ENCODE measurements around the gene FGF1. TPM values are rescaled to one million over a fixed set of nuclear protein-coding genes. Genes with fewer than 3 reads are reported as not detected.

The FGF1 gene
- total and polyA plus RNA-seq, 2 of the 4 experiments (the other 2 are of a cell fraction) = 7.6 to 7.7 TPM

GRCh38 chr5:142601432-142601831, 84.5 kb downstream of the FGF1 start:
- no TSS peak for BruUV-seq (replicated peaks)
- no peak overlapping the region for H3K56ac ChIP-seq (ENCODE audit: extremely low read depth, insufficient read depth, low read length)
- WGBS, 2 experiments (ENCODE audit: extremely low coverage in 2 of 2, insufficient read length in 1 of 2) = no CpG with 5 or more reads among the region's 3 CpGs
- peak overlapping the region; percentile 24 for H2AFZ ChIP-seq (replicated peaks; ENCODE audit: low read length, poor library complexity)
- H3K27me3 ChIP-seq (ENCODE audit: control insufficient read depth, insufficient read depth, low read length) = no peaks in the 10 kb centered on the region
- in situ Hi-C loops (cut with MboI; ENCODE audit: low sequenced_read_pairs) (loop anchor here (10.0 kb wide), 1 partner anchor 273 kb away; no protein-coding TSS in a partner anchor), intact Hi-C loops (cut with micrococcal nuclease) (no loop called here), dilution Hi-C loops (cut with HindIII; ENCODE audit: low sequenced_read_pairs, unreplicated experiment) (no loop called here)
- no peak overlapping the region for H4K5ac ChIP-seq (ENCODE audit: low read depth, low read length)
- peak overlapping the region; percentile 58; the same call in 1 of the 2 replicates for H4K91ac ChIP-seq (ENCODE audit: insufficient read depth, low read depth, low read length)
- peak overlapping the region in 1 of 2 experiments; percentile 54; a peak in 1 of 4 replicates for H4K8ac ChIP-seq (ENCODE audit: low read depth in 2 of 2, low read length in 2 of 2)
- no peaks in the 10 kb centered on the region for H3K9me3 ChIP-seq (ENCODE audit: control insufficient read depth, insufficient read depth, low read length)
- ChIA-PET CTCF (interaction anchor here (2.7 kb wide), 1 partner anchor 54 kb away, joined by 10 read pairs; no protein-coding TSS in a partner anchor), POLR2A (ENCODE audit: unreplicated experiment) (interaction anchor here (0.6 kb wide), 1 partner anchor 244 kb away, joined by 3 read pairs; no protein-coding TSS in a partner anchor)
- H3K9me1 ChIP-seq (ENCODE audit: insufficient read depth, low read length) = peaks cover 19% of the 10 kb centered on the region
- no peak for ATAC-seq (ENCODE audit: low read depth)
- H2BK120ac ChIP-seq (ENCODE audit: low read depth, low read length) = peak overlapping the region; percentile 93
- H3K14ac ChIP-seq (replicated peaks; ENCODE audit: low read depth, low read length) = peak overlapping the region; percentile 73; the same call in 1 of the 2 replicates
- peak overlapping the region; percentile 90 for H3K4me2 ChIP-seq (ENCODE audit: low read depth, low read length)
- peaks cover 21% of the 10 kb centered on the region for H3K4me1 ChIP-seq (ENCODE audit: control insufficient read depth, insufficient read depth, low read length)
- H2BK5ac ChIP-seq (ENCODE audit: low read depth, low read length, poor library complexity, severe bottlenecking) = peak overlapping the region; percentile 69
- no peak overlapping the region for H2AK9ac ChIP-seq (replicated peaks; ENCODE audit: low read depth, low read length, poor library complexity)
- H2BK20ac ChIP-seq (ENCODE audit: low read depth, low read length) = peak overlapping the region; percentile 63
- no peak for DNase-seq
- H3K27ac ChIP-seq (ENCODE audit: insufficient read depth, low read length) = peak overlapping the region; percentile 4; the same call in 1 of the 2 replicates
- no peaks in the 10 kb centered on the region for H3K36me3 ChIP-seq (ENCODE audit: control insufficient read depth, insufficient read depth, low read length)
- H3K4ac ChIP-seq (ENCODE audit: low read depth, low read length) = peak overlapping the region; percentile 69
- no peak overlapping the region for H3K9ac ChIP-seq (ENCODE audit: low read depth, low read length)
- 0 out of 2 replicates have a peak overlapping the region, but pooled peaks have one; percentile 12 for H3K23ac ChIP-seq (ENCODE audit: low read depth, low read length)
- peak overlapping the region; percentile 52; the same call in 1 of the 3 replicates for H2BK15ac ChIP-seq (ENCODE audit: low read depth, low read length)
- H3K18ac ChIP-seq (ENCODE audit: low read depth, low read length) = peak overlapping the region; percentile 16
- H3K79me1 ChIP-seq (ENCODE audit: low read depth in 1 of 2, low read length in 2 of 2) = peaks cover 0 to 31% of the 10 kb centered on the region in 2 experiments; a peak in 2 of 4 replicates
- no peaks in the 10 kb centered on the region for H4K20me1 ChIP-seq (ENCODE audit: insufficient read depth, low read length)
- peak overlapping the region; percentile 58 for H2AK5ac ChIP-seq (ENCODE audit: low read depth, low read length)
- H3K4me3 ChIP-seq (ENCODE audit: insufficient read depth, low read depth, low read length) = no peak overlapping the region
- TF ChIP-seq, protein P1, sequence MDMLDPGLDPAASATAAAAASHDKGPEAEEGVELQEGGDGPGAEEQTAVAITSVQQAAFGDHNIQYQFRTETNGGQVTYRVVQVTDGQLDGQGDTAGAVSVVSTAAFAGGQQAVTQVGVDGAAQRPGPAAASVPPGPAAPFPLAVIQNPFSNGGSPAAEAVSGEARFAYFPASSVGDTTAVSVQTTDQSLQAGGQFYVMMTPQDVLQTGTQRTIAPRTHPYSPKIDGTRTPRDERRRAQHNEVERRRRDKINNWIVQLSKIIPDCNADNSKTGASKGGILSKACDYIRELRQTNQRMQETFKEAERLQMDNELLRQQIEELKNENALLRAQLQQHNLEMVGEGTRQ (IDR thresholded peaks at IDR 0.05; ENCODE audit: low read depth, low read length) = no peak
- TF ChIP-seq RAD21 (IDR thresholded peaks at IDR 0.05; ENCODE audit: low read length) (no peak), CTCF (conservative IDR thresholded peaks at IDR 0.05; ENCODE audit: low read depth, low read length) (peak; percentile 11; the same call in 1 of the 2 replicates), FOS (IDR thresholded peaks at IDR 0.05; ENCODE audit: low read depth, low read length) (no peak), RFX5 (IDR thresholded peaks at IDR 0.05; ENCODE audit: low read depth, low read length) (no peak)
